ENCODE results near the gene TWNK.

DNA sequence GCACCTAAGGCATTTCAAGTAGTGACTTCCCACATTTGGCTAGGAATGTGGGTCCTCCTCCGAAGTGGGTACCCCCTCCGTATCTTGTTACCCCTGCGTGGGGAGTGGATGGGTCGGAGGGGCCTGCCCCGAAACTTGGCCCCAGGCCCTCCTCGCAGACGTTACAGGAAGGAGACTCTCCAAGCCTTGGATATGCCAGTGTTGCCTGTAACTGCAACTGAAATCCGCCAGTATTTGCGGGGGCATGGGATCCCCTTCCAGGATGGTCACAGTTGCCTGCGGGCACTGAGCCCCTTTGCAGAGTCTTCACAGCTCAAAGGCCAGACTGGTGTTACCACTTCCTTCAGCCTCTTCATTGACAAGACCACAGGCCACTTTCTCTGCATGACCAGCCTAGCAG, 823 bp downstream of the TWNK start:
- TF ChIP-seq, protein P1, sequence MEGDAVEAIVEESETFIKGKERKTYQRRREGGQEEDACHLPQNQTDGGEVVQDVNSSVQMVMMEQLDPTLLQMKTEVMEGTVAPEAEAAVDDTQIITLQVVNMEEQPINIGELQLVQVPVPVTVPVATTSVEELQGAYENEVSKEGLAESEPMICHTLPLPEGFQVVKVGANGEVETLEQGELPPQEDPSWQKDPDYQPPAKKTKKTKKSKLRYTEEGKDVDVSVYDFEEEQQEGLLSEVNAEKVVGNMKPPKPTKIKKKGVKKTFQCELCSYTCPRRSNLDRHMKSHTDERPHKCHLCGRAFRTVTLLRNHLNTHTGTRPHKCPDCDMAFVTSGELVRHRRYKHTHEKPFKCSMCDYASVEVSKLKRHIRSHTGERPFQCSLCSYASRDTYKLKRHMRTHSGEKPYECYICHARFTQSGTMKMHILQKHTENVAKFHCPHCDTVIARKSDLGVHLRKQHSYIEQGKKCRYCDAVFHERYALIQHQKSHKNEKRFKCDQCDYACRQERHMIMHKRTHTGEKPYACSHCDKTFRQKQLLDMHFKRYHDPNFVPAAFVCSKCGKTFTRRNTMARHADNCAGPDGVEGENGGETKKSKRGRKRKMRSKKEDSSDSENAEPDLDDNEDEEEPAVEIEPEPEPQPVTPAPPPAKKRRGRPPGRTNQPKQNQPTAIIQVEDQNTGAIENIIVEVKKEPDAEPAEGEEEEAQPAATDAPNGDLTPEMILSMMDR (IDR thresholded peaks at IDR 0.05; ENCODE audit: insufficient read depth, low read length), result no peak
- TF ChIP-seq, protein P2, sequence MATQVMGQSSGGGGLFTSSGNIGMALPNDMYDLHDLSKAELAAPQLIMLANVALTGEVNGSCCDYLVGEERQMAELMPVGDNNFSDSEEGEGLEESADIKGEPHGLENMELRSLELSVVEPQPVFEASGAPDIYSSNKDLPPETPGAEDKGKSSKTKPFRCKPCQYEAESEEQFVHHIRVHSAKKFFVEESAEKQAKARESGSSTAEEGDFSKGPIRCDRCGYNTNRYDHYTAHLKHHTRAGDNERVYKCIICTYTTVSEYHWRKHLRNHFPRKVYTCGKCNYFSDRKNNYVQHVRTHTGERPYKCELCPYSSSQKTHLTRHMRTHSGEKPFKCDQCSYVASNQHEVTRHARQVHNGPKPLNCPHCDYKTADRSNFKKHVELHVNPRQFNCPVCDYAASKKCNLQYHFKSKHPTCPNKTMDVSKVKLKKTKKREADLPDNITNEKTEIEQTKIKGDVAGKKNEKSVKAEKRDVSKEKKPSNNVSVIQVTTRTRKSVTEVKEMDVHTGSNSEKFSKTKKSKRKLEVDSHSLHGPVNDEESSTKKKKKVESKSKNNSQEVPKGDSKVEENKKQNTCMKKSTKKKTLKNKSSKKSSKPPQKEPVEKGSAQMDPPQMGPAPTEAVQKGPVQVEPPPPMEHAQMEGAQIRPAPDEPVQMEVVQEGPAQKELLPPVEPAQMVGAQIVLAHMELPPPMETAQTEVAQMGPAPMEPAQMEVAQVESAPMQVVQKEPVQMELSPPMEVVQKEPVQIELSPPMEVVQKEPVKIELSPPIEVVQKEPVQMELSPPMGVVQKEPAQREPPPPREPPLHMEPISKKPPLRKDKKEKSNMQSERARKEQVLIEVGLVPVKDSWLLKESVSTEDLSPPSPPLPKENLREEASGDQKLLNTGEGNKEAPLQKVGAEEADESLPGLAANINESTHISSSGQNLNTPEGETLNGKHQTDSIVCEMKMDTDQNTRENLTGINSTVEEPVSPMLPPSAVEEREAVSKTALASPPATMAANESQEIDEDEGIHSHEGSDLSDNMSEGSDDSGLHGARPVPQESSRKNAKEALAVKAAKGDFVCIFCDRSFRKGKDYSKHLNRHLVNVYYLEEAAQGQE (IDR thresholded peaks at IDR 0.05; ENCODE audit: insufficient replicate concordance, low read depth), result no peak
- TF ChIP-seq POLR2AphosphoS5 (IDR thresholded peaks at IDR 0.05; ENCODE audit: low read depth) (no peak), GABPA (IDR thresholded peaks at IDR 0.05; ENCODE audit: low read depth) (no peak), SPI1 (IDR thresholded peaks at IDR 0.05; ENCODE audit: borderline replicate concordance, low read depth) (no peak)

Data from HL-60 (cell line).